Stimulated activated CD8-positive, alpha-beta memory T cell treated with anti-CD3 and anti-CD28 coated beads, Interleukin-2, amount 100 ng/mL, for 48 hours (primary cell): ENCODE measurements around the gene KLF3.
A peak's percentile ranks its signal among the peaks of the same experiment; 100 is the strongest.

ENCODE experiments used
- DNase-seq, 2 donors: peaks; one replicate each; pipeline ENCODE4 v3.0.0-alpha.2; 2020; ENCODE audit warnings: low read depth in 2 of 2

KLF3 gene

DNA sequence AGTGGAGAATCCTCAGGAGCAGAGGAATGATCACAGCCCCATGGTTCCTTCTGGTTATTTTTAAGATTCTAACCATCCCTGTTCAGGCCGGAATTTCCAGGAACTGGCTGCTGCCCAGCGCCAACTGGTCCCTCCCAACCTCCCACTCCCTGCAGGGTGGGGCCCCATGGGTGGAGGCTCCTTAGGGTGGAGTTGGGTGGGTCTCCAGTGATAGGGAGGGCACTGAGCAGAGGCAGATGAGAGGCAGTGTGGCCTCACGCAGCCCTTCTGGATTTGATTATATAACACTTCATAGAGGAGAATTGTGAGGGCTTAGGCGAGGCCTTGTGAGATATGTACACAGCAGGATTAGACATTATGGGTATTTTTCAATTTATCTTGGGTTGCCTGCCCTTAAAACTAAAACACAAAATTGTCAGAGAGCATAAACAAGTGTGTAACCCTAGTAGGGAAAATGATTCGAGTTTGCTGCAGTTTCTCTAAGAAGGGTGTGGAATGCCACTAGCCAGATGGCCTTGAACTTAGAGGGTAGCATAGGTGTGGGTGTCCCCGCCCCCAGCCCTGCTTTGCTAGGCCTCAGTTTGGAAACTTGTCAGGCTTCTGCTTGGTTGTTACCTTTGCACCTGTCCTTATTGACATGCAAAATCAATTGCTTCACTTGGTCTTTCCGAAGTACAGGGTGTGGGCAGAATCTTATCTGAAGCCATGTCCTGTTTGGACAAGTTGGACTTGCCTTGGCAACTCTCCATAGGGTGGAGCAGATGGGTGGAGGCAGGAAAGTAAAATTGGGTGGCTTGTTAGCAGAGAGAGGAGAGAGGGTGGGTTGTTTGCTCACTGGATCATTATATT is 9.4 kb downstream of the KLF3 start:
- no peak for DNase-seq

GRCh38 chr4:38674258-38675144 is 10.5 kb downstream of the KLF3 start:
- no peak for DNase-seq

DNA sequence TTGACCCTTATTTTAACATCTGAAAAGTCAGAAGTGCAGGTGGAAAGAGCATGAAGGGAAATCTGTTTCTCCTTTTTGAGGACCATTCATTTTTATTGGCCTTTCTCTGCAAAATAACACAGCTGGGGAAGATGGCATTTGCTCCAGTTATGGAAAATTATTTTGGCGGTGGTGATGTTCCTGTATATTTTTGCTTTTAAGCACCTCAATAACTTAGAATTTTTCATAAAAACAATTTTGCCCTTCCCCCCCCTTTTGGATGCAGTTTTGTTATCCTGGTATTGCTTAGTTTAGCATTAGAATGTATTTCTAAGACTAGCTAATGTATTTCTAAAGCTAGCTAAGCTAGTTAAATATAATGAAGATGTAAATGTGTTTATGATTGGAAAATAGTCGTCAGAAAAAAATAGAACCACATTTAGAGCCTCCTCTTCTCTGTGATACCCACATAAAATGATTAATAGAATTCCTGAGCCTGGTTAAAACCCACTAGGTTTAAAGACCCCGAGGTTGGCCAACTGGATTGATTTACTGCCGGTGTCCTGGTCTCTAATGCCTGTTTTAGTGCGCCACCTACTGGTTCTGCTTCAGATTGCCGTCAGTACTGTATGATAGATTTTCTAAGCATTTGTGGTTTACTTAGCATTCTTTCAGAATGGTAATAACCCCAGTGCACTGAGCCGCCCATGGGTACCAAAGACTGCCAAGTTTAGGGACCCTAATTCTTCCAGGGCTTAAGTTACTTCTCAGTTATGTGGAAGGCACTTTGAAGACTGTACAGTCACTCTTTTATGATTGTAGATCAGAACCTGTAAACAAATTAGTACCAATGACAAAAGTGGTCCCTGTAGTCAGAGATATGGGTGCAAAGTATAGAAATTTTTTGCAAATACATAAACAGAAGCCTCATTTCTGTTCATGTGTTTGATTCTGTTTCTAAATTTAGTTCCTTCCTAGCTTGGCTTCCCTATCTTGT is 11.4 kb downstream of the KLF3 start:
- peak; percentile 62 to 72 for DNase-seq

DNA sequence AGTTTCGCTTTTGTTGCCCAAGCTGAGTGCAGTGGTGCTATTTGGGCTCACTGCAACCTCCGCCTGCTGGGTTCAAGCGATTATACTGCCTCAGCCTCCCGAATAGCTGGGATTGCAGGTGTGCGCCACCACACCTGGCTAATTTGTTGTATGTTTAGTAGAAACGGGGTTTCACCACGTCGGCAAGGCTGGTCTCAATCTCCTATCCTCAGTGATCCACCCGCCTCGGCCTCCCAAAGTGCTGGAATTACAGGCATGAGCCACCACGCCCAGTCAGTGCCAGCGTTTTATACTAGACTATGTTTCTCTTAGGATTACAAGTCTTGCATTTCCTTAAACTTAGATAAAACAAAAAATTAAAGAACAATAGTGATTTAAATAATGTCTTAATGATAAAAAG is 13.0 kb downstream of the KLF3 start:
- DNase-seq: no peak

- no peak for DNase-seq
Observed at GRCh38 chr4:38677441-38677840, 13.4 kb downstream of the KLF3 start.

DNA sequence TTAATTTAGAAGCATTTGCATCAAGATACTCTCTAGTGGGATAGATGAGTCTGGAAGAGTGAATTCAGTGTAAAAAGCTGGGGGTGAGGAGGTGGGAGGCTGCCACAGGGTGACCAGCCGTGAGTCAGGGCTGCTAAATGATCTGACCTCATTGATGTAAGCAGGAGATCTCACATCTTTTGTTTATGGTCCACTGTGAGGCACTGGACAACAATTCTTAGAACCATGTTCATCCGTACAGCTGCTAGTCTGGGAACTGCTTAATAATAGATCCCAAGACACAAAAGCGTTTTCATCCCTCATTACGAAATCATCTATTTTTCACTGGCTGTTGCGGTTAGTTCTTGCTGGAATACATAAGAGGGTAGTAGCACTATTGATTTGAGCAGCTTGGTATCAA is 14.1 kb downstream of the KLF3 start:
- DNase-seq: no peak

DNA sequence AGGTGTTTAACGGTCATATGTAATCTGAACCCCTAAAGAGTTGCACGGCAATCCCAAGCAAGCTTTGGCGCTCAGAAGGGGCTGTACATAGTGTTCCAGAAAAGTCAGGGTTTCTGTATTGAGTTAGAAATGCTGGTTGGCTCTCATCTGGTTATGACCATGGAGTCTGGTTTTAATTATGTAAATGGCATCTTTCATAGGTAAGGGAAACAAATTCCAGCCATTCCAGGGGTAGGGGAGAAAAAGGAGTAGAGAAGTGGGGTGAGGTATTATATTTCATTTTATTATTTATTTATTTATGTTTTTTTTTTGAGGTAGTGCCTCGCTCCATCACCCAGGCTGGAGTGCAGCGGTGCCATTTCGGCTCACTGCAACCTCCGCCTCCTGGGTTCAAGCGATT is 15.9 kb downstream of the KLF3 start:
- no peak for DNase-seq

GRCh38 chr4:38681281-38681991 is 17.4 kb downstream of the KLF3 start:
- no peak for DNase-seq

GRCh38 chr4:38682336-38682735 is 18.3 kb downstream of the KLF3 start:
- no peak for DNase-seq

DNA sequence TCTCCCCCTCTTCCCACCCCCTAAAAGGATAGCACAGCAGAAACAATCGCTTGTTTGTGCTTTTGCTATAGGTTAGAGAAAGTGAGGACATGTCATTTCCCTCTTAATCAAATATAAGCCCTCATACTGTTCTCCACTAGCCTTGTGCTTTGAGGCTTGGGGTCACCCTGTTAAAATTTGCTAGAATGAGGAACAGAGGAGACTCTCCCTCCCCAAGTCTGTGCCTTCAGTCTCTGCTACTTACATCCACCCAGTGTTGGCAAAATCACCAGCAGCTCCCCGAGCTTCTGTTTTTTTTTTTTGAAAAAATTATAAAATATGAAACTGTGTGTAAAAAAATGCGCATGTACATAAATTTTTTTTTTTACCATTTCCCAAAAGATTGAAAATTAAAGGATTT is 19.3 kb downstream of the KLF3 start:
- no peak for DNase-seq

- no peak for DNase-seq
Observed at GRCh38 chr4:38684271-38684670, 20.3 kb downstream of the KLF3 start.

DNA sequence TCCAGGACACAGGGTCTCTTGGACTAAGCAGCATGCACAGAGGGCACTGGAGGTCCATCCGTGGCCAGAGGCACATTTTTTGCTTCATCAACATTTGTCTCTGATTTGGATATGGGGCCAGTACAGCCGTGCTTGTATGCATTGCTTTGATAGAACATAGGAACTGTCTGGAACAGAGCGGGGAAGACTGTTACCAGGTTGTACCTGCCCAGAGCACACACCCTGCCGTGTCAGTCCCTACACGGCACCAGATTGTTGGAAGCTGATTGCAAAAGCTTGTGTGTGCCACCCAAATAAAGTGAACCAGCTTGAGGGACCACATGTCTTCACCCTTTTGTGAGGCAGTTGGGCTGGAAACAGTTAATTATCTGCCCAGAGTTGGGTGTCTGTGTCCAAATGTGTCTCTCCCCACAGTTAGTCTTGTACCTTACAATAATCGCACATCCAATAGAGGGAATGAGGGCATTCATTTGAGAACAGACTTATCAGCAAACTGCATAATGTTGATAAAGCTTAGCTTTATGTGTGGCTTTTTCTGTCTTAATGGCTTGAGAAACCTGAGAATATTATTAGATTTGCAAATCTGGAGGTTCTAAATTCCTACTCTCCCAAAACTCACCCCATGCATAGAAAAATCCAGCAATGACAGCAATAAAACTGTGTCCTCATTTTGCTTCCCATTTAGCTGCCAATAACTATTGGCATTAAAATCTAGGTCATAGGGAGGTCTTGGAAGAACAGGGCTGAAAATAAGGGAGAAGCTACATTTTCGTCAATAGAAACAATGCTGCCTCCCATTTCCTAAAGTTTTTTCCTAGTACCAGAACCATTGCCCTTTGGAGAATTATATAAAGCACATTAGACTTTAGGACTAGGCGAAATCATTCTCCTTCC is 21.2 kb downstream of the KLF3 start:
- DNase-seq: no peak

DNA sequence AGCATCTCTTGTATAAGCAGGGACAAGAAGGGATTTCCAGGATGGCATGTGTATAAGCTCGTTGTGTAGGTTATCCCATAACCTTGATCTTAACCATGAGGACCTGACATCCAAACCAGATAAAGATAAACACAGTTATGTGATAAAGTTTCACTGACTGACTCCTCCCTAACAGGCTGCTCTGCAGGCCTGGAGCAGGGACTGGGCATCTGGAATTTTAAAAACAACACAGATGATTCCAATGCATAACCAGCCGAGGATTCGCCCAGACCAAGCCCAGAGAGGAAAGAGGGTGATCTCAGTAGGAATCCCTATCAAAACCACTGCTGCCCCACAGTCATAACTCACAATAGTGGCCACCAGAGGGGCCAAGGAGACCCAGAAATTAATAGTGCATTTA is 22.7 kb downstream of the KLF3 start:
- no peak for DNase-seq

- no peak for DNase-seq
Observed at GRCh38 chr4:38687571-38688011, 23.6 kb downstream of the KLF3 start.

- DNase-seq: no peak
Observed at GRCh38 chr4:38688676-38689355, 24.8 kb downstream of the KLF3 start.

DNA sequence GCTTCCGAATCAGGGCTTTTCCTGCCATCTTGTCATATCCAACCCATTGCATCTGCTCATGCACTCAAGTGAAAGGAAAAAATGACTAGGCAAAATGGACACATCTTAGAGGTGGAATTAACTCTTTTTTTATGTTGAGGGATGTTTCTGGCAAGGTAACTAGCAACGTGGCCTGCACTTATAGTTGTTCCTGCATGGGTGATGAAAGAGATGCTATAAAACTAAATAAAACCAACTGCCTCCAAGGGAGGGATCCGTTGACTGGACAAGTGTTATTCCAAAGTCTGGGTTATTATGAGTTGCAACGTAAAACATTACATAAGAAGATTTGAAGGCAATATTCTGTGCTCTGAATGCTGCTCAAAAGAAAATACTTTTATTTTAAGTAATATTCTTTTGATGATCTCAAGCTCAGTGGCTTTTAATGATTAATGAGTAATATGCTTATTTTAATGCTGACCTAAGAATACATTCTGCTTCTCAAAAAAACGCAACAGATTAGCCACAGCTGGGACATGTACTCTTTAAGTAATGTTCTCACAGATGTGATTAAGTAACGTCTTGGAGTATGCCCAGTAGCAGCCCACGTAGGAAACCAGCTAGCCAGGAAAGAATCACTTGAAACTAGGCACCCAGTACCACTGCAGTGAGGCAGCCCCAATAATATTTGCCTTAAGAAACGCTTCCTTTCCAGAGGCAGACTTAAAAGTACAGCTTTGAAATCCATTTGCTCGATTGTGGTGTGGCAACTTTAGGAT is 27.4 kb downstream of the KLF3 start:
- no peak for DNase-seq

- no peak for DNase-seq
Observed at GRCh38 chr4:38692421-38692820, 28.4 kb downstream of the KLF3 start.

- no peak for DNase-seq
Observed at GRCh38 chr4:38693569-38693968, 29.6 kb downstream of the KLF3 start.

DNA sequence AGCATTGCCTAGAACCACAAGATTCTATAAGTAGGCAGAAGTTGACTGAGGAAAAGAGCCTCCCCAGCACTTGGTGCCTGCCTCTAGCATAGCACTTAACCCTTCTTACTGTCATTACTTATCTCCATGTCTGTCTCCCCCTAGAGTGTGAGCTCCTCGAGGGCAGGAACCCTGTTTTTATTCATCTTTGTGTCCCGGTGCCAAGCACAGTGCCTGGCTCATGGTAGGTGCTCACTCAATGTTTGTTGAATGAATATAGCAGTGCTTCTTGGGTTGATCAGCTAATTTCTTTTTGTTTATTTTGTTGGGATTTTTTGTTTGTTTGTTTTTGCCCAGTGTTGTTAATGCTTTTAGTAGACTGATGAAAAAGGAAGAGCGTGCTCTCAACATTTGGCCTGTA is 30.3 kb downstream of the KLF3 start:
- no peak for DNase-seq
